Panc1 (cell line): ENCODE measurements around the gene CHI3L1.

ENCODE experiments used
- POLR2AphosphoS5 ChIP-seq: IDR thresholded peaks from 2 replicates; pipeline ENCODE4 v1.6.1; 2012; ENCODE audit warnings: mild to moderate bottlenecking, low read depth, low read length, moderate library complexity
- SIN3A ChIP-seq: IDR thresholded peaks from 2 replicates; pipeline ENCODE4 v1.6.1; 2012; ENCODE audit warnings: low read depth, mild to moderate bottlenecking, low read length, moderate library complexity, borderline replicate concordance; ENCODE audit not compliant: insufficient read depth
- TCF7L2 ChIP-seq: IDR thresholded peaks from 2 replicates; pipeline ENCODE4 v1.6.1; 2011; ENCODE audit warnings: mild to moderate bottlenecking, low read depth, low read length, inconsistent platforms
- TF ChIP-seq, protein P1 (sequence below): fragments of 450-650 bp; IDR thresholded peaks from 2 replicates; pipeline ENCODE4 v1.5.1; 2017; ENCODE audit warnings: mild to moderate bottlenecking
- TF ChIP-seq, protein P2 (sequence below), 2 experiments: IDR thresholded peaks; 2 replicates each; pipeline ENCODE4 v1.6.1; 2011 to 2012; ENCODE audit warnings: low read depth in 2 of 2, control low read depth in 1 of 2, low read length in 1 of 2, mild to moderate bottlenecking in 1 of 2, moderate library complexity in 1 of 2; ENCODE audit not compliant: insufficient read depth in 1 of 2

DNA sequence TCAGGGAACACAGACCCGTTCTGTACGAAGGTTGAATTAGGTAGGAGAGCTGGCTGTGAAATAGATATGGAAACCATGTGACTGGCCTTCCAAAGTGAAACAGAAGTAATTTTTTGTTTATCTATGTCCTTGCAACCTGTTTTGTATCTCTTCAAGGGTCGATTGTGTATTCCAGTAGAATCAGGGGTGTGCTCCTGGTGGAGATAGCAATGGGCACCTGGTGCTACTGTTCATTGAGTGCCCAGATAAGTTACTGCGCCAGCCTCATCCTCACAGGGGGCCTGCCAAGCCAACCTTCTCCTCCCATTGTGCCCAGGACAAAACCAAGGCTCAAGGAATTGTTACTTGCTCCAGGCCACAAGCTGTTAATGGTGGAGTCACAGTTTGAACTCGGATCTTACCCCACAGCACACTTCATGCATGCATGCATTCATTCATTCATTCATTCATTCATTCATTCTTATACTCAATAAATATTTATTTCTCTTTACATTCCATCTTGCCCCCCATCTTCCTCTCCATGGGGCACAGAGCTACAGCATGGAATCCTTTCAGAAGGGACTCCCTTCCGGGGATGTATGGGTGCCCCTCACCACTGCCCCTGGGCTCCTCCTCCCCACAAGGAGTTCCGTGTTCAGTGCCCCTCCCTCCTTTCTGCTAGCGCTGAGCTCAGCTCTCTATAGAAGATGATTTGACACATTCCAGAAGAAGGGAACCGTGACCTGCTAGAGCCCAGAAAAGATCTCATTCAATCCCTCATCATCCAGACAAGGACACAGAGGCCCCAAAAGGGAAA lies 34.9 kb downstream of the CHI3L1 start:
- TF ChIP-seq, protein P1, sequence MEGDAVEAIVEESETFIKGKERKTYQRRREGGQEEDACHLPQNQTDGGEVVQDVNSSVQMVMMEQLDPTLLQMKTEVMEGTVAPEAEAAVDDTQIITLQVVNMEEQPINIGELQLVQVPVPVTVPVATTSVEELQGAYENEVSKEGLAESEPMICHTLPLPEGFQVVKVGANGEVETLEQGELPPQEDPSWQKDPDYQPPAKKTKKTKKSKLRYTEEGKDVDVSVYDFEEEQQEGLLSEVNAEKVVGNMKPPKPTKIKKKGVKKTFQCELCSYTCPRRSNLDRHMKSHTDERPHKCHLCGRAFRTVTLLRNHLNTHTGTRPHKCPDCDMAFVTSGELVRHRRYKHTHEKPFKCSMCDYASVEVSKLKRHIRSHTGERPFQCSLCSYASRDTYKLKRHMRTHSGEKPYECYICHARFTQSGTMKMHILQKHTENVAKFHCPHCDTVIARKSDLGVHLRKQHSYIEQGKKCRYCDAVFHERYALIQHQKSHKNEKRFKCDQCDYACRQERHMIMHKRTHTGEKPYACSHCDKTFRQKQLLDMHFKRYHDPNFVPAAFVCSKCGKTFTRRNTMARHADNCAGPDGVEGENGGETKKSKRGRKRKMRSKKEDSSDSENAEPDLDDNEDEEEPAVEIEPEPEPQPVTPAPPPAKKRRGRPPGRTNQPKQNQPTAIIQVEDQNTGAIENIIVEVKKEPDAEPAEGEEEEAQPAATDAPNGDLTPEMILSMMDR, result no peak
- TF ChIP-seq, protein P2, sequence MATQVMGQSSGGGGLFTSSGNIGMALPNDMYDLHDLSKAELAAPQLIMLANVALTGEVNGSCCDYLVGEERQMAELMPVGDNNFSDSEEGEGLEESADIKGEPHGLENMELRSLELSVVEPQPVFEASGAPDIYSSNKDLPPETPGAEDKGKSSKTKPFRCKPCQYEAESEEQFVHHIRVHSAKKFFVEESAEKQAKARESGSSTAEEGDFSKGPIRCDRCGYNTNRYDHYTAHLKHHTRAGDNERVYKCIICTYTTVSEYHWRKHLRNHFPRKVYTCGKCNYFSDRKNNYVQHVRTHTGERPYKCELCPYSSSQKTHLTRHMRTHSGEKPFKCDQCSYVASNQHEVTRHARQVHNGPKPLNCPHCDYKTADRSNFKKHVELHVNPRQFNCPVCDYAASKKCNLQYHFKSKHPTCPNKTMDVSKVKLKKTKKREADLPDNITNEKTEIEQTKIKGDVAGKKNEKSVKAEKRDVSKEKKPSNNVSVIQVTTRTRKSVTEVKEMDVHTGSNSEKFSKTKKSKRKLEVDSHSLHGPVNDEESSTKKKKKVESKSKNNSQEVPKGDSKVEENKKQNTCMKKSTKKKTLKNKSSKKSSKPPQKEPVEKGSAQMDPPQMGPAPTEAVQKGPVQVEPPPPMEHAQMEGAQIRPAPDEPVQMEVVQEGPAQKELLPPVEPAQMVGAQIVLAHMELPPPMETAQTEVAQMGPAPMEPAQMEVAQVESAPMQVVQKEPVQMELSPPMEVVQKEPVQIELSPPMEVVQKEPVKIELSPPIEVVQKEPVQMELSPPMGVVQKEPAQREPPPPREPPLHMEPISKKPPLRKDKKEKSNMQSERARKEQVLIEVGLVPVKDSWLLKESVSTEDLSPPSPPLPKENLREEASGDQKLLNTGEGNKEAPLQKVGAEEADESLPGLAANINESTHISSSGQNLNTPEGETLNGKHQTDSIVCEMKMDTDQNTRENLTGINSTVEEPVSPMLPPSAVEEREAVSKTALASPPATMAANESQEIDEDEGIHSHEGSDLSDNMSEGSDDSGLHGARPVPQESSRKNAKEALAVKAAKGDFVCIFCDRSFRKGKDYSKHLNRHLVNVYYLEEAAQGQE (IDR thresholded peaks at IDR 0.05; ENCODE audit: insufficient read depth in 1 of 2, low read depth in 2 of 2, low read length in 1 of 2), result no peak
- TF ChIP-seq POLR2AphosphoS5 (no peak), SIN3A (no peak), TCF7L2 (no peak)
